Stimulated activated CD8-positive, alpha-beta memory T cell treated with anti-CD3 and anti-CD28 coated beads, Interleukin-4, amount 100 ng/mL, for 4 hours (primary cell): ENCODE measurements around the gene FAM204A.

Source experiments
- DNase-seq, 2 donors: peaks; one replicate each; pipeline ENCODE4 v3.0.0-alpha.2; 2020; ENCODE audit warnings: low read depth in 2 of 2, low spot score in 1 of 2

Gene FAM204A

DNA sequence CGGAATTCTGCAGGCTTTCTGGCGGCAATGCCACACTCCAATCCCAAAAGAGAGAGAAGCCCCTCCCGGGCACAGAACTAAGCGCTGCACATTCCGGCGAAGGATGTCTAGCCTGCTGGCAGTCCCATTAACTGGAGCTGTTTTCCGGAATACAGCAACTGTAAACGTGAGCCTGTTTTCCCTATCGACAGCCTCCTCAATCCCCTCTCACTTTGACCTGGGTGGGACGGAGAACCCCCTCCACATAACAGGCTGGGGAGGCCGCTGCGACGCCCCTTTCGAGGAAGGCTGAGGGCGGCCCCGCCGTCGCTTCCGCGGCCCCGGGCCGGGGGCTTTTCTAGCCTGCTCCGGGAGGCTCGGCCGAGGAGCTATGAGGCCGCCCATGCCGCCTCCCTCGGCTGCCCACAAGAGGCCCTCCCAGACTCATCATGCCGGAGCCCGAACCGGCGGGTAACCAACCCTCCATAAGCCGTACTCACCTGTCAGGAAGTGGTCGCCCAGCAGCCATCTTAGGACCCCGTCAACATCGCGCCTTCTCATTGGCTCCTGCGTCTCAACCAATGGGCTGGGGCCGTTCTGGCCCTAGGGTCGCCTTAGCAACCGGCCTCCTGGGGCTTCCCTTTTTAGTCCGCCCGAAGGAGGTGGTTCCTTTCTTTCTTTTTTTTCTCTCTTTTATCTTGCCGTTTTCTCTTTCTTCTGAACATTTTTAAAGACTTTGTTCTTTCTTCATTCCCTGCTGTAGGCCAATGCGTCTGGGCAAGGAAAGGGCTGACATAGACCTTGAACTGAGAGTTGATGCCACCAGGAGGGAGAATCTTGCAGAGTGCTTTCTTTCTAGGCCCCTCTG is at the start of gene FAM204A:
Gene FAM204A, minus strand, starts transcription at position 534 of the 847 bp plus-strand sequence. CDS start 5,909 bp downstream, outside the sequence.
- DNase-seq = peak; percentile 90 to 93

DNA sequence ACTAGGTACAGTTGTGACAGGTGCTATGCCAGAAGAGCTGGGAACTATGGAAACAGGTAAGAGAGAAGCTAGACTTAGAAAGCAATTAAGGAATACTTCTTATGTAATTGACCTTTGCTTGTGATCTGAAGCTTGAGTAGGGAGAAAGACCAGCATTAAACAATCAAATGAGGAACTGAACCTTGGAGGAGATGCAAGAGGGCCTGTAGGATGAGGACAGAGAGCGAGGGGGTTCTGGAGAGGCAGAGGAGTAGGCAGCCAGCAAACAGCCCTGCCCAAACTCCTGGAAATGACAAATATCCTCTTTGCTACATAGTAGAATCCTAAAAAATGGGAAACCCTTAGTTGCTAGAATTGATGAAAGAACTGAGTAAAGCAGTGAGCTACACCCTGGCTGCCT is 41.6 kb upstream of the FAM204A start:
- DNase-seq = no peak

DNA sequence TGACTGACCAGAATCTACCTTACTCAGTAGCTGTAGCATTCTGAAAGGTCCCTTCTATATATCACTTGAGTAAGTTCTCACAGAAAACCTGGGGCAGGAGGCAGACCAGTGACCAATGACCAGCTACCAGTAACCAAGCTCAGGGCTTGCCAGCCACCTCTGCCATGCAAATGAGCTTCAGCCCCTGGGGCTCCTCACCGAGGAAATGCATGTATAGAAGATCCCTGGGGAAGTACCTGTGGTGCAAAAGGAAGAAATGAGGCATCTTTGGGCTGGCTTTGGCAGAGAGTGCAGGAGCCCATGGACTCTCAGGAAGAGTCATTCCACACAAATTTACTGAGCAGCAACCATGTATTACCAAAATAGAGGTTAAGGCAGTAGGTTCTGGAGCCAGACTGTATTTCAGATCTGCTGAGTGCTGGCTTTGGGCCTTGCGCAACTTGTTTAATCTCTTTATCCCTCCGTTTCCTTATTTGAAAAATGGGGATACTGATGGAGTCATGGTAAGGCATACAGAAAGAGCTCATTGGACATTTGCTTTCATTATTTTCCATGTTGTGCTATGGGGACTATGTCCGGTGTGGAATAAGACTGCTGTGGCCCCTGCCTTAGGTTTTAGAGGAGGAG is 41.1 kb upstream of the FAM204A start:
- no peak for DNase-seq

DNA sequence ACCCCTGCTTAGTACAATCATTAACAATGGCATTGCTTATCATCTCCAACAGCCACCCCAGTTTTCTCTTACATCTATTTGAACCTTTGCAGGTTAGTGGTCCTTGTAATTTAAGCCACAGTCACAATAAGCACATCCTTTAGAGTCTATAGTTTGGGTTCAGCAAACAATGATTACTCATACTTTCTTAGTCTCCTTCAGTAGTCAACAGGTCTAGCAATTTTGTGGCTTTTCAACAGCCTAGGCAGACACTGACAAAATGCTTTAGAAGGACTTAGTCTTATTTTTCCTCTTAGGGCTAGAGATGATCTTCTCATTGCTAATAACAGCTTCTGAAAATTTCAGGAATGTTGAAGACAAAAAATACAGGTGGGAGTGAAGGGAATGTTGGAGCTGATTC is 32.3 kb upstream of the FAM204A start:
- no peak for DNase-seq

DNA sequence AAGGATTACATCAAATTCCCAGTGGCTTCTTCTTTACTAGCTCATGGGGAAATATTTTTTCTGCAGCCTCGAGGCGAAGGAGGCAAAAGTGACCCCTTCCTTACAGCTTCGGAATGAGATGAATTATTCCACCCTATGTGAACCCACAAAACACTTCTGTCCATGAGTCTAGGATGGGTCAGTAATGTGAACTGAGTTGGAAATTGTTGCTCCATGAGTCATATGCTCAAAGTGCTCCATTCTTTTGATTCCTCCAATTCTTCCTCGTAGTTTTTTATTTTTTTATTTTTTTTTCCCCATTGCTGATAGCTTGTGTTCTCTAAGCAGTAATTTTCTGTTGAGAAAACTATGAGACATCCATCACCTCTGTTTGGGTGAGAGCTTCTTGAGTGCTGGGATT is 31.7 kb upstream of the FAM204A start:
- DNase-seq = no peak

DNA sequence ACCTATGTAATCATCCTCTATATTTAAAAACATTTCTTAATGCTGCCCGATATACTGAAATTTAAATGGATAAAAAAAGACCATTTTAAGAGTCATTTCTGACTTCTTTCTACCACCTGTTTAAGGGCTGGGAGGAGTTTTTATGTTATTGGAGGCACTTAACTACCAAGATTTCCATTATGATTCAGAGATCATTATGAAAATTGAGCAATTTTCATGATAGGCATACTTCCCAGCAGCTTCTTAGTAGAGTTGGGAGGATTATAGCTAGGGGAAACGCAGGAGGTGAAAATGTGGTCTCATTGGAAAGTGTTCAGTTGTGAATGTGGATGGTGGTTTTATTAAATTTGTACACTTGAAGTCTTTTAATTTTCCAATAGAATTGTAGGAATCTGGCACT is 28.4 kb upstream of the FAM204A start:
- DNase-seq = no peak

DNA sequence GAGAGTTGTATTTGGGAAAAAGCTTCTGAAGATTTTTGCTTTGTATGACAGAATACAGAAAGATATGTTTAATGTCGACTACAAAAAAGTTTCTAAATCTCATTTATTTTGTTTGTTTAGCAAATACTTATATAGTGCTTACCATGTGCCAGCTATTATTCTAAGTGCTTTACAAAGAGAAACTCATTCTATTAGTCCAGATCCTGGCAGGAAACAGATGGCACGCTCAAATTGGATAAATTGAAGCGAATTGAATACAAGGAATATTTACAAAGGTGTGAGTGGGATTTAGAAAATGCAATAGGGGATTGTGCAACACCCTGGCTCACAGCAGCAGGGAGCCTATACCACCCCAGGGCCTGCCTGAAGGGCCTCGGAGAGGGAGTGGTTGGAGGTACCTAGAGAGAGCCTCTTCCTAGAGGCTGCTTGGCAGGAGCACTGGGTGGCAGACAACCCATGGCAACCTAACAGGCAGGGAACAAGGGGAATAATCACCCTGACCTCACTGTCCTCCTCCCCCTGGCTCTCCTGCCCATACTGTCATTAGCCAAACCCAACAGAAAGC is 27.6 kb upstream of the FAM204A start:
- no peak for DNase-seq

DNA sequence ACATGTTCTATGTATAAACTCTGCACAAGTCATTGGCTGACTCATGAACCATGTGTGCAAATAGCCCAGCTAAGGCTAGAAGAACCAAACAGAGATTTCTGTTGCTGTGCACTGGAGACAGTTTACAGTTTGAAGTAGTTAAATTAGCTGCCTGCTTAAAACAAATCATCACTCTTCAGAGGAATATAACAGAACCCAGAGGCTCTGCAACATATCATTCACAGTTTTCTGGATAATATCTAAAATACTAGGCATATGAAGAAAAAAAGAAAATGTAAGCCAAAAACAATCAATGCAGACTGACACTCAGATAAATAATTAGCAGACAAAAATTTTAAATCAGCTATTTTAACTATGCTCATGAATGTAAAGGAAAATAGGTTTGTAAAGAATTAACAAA is 23.6 kb upstream of the FAM204A start:
- no peak for DNase-seq

DNA sequence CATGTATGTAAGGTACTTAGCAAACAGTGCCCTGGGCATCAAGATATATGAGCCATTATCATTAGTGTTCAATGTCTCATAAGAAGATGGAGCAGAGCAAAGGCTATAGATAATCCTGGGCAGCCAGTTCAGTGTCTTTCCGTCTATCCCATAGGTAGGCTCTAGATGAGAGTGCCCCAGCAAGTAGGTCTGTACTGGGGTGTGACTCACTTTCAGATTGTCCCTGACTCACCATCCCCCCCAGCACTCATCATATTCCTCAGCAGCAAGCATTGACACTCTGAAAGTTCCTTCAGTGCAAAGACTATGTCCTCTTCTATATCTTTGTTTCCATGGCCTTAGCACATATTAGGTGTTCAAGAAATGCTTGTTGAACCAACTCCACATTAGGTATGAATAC is 20.0 kb upstream of the FAM204A start:
- no peak for DNase-seq

DNA sequence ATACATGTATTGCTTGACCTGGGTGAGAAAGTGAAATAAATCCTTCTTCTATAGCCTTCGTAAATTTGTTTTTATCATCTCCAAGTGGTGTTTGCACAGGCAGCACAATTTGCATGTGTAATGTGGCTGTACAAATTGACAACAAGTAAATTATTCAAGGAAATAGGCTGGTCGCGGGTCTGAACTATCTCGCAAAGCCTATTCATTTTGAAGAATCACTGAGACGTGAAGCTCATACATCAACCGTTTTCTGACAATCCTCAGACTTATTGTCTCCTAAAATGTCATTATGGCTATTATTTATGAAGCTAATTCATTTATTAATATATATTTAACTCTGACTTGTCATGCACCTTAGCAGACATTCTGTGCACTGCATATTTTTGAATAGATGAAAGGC is 16.2 kb upstream of the FAM204A start:
- DNase-seq = no peak

DNA sequence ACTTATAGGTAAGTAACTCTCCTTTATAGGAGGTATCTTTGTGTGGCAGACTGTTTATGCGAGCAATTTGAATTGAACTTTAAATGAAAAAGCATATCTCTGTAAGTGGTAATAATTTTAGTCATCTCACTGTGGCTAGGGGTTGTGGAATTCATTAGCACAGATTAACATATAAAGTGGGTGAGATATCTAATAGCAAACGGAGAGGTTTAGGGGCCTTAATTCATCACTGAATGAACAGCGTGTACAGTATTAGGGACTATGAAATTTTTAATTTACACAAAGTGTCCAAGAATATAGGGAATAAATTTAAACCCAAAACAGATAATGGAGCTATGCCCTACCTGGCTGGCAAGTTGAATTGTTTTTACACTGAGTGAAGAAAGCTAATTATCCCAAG is 15.7 kb upstream of the FAM204A start:
- DNase-seq = no peak

DNA sequence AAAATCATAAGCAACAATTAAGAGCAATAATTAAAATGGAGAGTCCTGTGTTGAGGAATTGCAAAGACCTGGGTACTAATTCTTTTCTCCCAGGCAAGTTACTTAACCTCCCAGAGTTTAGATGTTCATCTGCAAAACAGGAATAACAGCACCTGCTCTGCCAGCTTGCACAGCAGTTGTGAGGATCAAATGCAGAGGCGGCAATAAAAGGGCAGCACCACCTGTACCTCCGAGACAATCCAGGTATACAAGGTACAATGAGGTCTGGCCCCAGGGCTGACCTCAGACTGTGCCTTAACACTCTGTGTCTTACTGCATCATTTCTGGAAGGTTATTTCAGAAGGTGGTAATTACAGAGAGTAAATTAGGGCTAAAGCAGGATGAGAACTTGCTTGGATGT is 14.5 kb upstream of the FAM204A start:
- no peak for DNase-seq

DNA sequence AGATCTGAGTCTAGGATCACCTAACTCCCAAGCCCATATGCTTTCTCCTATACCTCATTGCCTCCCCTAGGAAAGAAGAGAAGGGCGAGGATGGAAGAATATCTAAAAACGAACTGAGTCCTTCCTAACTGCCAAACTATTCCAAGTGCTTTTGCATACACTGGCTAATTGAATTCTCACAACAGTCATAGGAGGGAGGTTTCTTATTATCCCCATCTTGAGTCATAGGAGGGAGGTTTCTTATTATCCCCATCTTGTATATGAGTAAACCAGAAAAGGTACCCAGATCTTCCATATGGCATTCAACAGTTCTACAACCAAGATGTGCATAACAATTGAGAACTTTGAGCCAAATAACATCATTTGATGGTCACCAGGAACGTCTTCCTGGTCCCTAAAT is 13.1 kb upstream of the FAM204A start:
- DNase-seq = no peak

DNA sequence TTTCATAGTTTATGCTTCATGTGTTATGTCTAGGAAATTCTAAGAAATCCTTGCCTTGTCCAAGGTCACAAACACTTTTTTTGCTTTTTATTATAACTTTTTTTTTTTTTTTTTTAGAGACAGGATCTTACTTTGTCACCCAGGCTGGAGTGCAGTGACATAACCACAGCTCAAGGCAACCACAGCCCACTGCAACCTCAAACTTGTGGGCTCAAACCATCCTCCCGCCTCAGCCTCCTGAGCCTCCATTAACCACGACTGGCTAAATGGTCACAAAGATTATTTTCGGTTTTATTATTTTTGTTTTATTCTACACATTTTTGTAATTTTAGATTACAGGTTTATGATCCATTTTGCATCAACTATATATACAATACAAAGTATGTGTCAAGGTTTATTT is 7.1 kb upstream of the FAM204A start:
- DNase-seq = no peak

DNA sequence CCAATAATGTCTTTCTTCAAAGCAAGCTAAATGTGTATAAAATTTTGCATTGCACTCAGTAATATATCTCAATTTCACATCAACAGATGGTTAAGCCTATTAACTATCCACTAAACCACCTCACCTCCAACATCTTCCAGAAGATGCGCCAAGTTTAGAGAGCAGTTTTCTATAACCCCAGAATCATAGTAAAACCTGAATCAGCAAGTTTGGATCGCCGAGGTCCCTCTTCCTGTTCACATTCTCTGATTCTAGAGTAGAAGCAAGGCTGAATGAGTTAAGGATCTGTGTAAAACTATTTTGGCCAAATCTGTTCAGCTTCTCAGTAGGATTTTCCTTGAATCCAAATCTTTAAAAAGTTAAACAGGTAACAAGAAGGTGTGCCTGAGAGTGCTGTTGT is 1.4 kb upstream of the FAM204A start:
- no peak for DNase-seq

DNA sequence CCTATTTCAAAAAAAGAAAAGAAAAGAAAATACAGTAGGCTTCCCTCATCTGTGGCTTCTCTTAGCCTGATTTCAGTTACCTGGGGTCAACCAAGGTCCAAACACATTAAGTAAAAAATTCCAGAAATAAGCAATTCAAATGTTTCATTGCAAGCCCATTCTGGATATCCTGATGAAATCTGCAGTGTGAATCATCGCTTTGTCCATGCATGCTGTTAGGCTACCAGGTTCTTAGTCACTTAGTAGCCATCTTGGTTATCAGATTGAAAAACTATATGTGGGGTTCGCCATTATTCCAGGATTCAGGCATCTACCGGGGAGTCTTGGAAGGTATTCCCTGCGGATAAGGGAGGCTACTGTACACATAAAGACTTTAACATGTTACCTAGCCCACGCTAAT is 991 bp upstream of the FAM204A start:
- no peak for DNase-seq

DNA sequence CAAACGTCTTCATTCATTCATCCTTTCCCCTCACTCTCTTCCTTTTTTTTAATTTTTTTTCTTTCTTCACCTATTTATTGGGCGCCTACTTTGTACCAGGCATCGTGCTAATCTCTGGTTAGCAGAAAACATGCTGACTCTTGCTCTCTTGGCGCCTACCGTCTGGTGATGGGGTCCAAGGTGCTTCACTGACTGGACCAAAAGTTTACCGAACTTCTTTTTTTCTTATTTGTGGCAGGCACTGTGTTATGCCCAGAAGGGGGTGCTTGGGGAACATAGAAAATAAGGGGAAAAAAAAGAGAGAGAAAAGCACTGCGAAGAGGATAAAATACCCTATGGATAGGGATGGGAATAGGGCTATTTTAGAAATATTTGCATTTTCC is 505 bp upstream of the FAM204A start:
- no peak for DNase-seq

DNA sequence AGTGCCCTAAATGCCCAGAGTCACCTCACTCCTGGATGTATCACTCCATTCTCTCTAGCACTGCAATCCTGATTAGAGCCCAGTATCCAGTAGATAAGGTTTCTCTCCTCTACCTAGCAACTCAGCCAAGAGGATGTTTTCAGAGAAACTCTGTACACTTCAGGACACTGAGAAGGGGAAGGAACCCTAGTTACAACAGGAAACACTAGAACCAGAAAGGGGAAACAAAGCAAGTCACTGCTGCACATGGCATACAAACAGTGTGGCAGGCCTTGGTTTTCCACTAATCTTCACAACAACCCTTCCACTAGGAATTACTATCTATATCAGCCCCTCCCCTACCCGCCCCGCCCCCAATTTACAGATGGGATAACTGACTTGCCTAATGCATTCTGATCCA is 1.6 kb downstream of the FAM204A start:
- no peak for DNase-seq

DNA sequence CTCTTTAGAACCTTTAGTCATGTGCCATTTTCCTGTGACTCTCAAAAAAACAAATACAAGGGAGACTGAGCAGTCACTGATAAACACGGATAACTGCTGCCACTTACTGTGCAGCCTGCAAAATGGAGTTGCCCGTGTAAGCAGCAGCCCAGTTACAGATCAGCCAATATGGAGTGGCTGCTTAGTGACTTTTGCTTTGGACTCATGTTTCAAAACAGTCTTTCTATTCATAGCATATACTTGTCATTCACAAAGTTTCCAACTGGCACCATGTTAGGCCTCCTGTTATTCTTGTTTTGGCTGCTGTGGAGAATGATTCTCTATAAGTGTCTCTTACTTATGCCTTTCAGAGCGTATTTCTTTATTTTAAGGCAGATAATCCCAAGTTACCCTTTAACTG is 3.0 kb downstream of the FAM204A start:
- no peak for DNase-seq

DNA sequence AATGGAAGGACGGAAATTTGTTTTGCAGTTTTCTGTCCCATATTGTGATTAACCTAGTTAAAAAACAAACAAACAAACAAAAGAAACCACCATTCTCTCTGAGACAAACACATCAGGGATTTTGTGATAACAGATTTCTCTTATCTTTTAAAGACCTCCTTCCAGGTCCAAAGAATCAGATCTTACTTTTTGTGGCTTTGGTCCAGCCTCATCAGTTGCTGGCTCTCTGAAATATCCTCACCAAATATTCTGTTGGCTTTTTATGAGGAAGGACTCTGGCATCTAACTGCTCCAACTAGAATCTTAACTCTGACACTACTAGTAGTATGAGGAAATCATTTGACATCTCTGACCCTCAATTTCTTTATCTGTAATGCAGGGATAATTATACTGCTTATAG is 4.8 kb downstream of the FAM204A start:
- no peak for DNase-seq

DNA sequence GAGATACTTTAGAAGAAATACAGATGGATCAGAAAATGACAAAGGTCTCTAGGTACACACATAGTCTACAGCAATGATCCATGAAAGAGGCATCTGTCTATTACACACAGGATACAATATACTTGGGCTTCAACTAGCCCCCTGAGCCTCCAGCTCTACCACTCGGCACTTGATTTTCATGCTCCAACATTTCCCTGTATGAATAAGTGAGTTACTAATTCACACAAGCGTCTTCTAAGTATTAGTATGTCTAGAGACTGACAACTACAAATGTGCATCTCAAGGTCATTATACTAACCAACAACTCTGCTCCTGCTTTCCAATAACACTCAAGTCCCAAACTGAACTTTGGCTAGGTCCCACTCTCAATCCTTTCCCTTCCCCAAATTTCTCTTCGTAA is 8.3 kb downstream of the FAM204A start:
- no peak for DNase-seq

DNA sequence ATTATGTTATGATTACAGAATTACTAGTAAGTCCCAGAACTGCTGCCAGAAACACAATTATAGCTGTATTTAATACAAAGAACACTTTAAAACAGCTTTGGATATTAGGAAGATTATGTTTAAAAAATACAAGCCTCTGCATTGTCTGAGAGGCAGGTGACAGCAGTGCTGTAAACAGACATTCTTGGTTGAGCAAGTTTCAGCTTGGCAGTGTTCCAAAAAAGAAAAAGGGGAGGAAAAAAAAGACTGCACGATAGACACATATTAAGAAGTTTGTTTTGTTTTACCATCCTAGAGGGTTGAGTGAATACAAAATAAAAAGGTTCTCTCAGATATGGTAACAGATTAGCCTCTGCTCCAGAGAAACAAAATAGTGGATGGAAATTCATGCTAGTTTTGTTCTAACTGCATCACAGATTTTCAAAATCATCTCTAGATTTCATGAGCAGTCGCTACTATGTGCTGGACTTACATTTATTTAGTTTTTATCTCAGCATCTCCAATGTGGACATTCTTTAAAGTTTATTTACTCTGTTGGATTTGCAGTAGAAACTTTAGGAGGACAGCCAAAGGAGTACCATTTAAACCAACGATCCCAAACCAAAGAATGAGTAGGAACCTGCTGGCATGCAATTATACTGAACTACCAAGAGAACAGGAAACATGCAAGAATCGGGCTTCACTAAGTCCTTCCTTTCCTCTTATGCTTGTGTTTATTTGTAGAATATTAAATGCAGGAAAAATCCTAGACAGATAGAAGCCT is 9.0 kb downstream of the FAM204A start:
- no peak for DNase-seq
